Upper lobe of left lung (tissue), 6 donors: Measurements from ENCODE around the gene FGF1. TPM values are rescaled to one million over a fixed set of nuclear protein-coding genes. Genes with fewer than 3 reads are reported as not detected.

ENCODE experiments used
- ATAC-seq, 2 donors: fragments of 200-7000 bp; cut with Tn5 transposase; one replicate each; pipeline ENCODE4 v1.9.1; 2022; ENCODE audit warnings: mild to moderate bottlenecking in 2 of 2, moderate library complexity in 2 of 2; ENCODE audit not compliant: low FRiP score in 2 of 2
- DNase-seq, 2 donors: peaks; one replicate each; pipeline ENCODE4 v3.0.0-alpha.2; 2019 to 2020
- H3K27ac ChIP-seq, 4 donors: fragments of 200-600 bp; sonication (generic); one replicate each; pipeline ENCODE4 v1.5.1; 2016 to 2019
- H3K27me3 ChIP-seq, 4 donors: fragments of 200-600 bp; sonication (generic); one replicate each; pipeline ENCODE4 v1.5.1; 2017 to 2019
- H3K36me3 ChIP-seq, 4 donors: fragments of 200-600 bp; sonication (generic); one replicate each; pipeline ENCODE4 v1.5.1; 2016 to 2019
- H3K4me1 ChIP-seq, 4 donors: fragments of 200-600 bp; sonication (generic); one replicate each; pipeline ENCODE4 v1.5.1; 2018 to 2019
- H3K4me3 ChIP-seq, 4 donors: fragments of 200-600 bp; sonication (generic); one replicate each; pipeline ENCODE4 v1.5.1; 2017 to 2019; ENCODE audit warnings: mild to moderate bottlenecking in 2 of 4, moderate library complexity in 1 of 4
- H3K9me3 ChIP-seq, 4 donors: fragments of 200-600 bp; sonication (generic); one replicate each; pipeline ENCODE4 v1.5.1; 2018 to 2019
- CTCF ChIP-seq, 6 experiments: fragments of 450-650 bp in 4 of 6; fragments of 200-600 bp in 2 of 6; sonication (generic) in 2 of 6; IDR thresholded peaks; one replicate each; pipeline ENCODE4 v1.5.1; 2016 to 2019; ENCODE audit warnings: antibody characterized with exemption in 6 of 6
- EP300 ChIP-seq, 4 donors: sonication (generic); formaldehyde crosslinking; IDR thresholded peaks; one replicate each; pipeline ENCODE4 v1.5.1; 2017; ENCODE audit warnings: antibody characterized with exemption in 4 of 4, control low read depth in 2 of 4
- POLR2A ChIP-seq, 4 donors: fragments of 450-650 bp; IDR thresholded peaks; one replicate each; pipeline ENCODE4 v1.5.1; 2016 to 2017; ENCODE audit warnings: antibody characterized with exemption in 4 of 4, mild to moderate bottlenecking in 2 of 4
- POLR2AphosphoS5 ChIP-seq, 2 donors: sonication (generic); formaldehyde crosslinking; IDR thresholded peaks; one replicate each; pipeline ENCODE4 v1.5.1; 2017; ENCODE audit warnings: antibody characterized with exemption in 2 of 2
- WGBS, 2 donors: methylation state at CpG; one replicate each; pipeline ENCODE4 v1.1.5; 2017 to 2018; 5-methylcytosine and 5-hydroxymethylcytosine counted together
- total RNA-seq, 6 donors: library from RNA; depleted of rRNA in 4 of 6; stranded (reverse); fragments of >200 nt in 4 of 6; gene quantifications; one replicate each; pipeline versions ENCODE4 v1.1.0 to v1.2.1, GENCODE V29; 2016 to 2021
- donor health status: DM: no; HTN: no; CAD: no; lungs with moderate emphysema.
- donor health status: DM: no; HTN: yes; CAD: no; lungs with severe emphysema.

The FGF1 gene
- total RNA-seq, 6 donors from 2014 or later = 0.63 to 1.3 (median 0.77) TPM; not detected in 2

- no peak for TF ChIP-seq POLR2AphosphoS5 (IDR thresholded peaks at IDR 0.05)
- no peak for TF ChIP-seq POLR2A (IDR thresholded peaks at IDR 0.05)
- TF ChIP-seq CTCF (IDR thresholded peaks at IDR 0.05) = no peak
- no peak for TF ChIP-seq EP300 (IDR thresholded peaks at IDR 0.05)
- DNase-seq (no peak), ATAC-seq (no peak)
- Histone ChIP-seq H3K4me3 (no peak overlapping the region), H3K27me3 (no peaks in the 10 kb centered on the region), H3K27ac (no peak overlapping the region), H3K4me1 (no peaks in the 10 kb centered on the region), H3K9me3 (no peaks in the 10 kb centered on the region), H3K36me3 (no peaks in the 10 kb centered on the region)
- 57 to 59% methylated on average over 4 of the region's 4 CpGs for WGBS, 2 donors
Measured at GRCh38 chr5:142590451-142591231, 95.2 kb downstream of the FGF1 start.

DNA sequence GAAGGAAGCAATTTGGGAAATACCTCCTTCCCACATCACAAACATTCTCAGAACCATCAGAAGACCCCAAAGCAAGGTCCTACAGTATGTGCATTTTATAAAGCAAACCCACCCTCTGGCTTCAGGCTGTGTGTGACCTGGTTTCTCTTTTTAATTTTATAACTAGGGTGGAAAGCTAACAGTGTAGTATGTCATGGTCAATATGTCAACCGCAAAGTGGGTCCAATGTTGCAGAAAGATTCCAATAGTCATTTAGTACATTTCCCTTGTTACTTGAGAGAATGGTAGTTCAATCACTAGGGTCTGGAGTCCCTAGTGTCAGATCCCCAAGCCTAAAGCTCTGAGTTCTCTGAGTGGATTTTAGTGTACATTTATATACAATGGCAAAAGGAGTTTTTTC is 96.2 kb downstream of the FGF1 start:
- TF ChIP-seq POLR2A (IDR thresholded peaks at IDR 0.05) (no peak), POLR2AphosphoS5 (IDR thresholded peaks at IDR 0.05) (no peak), CTCF (IDR thresholded peaks at IDR 0.05) (no peak), EP300 (IDR thresholded peaks at IDR 0.05) (no peak)
- no peaks in the 10 kb centered on the region for H3K9me3 ChIP-seq
- H3K27ac ChIP-seq = no peak overlapping the region
- H3K4me3 ChIP-seq = no peak overlapping the region
- H3K36me3 ChIP-seq = no peaks in the 10 kb centered on the region
- ATAC-seq (no peak), DNase-seq (no peak)
- no peaks in the 10 kb centered on the region for H3K4me1 ChIP-seq
- WGBS, 2 donors = 80 to 91% methylated on average over 1 of the region's 1 CpG
- no peaks in the 10 kb centered on the region for H3K27me3 ChIP-seq

- no peak overlapping the region for H3K27ac ChIP-seq
- H3K4me1 ChIP-seq = no peaks in the 10 kb centered on the region
- peak in 4 of 6 experiments; percentile 14 to 30 (median 26) for TF ChIP-seq CTCF (IDR thresholded peaks at IDR 0.05)
- TF ChIP-seq EP300 (IDR thresholded peaks at IDR 0.05) = no peak
- H3K36me3 ChIP-seq = no peaks in the 10 kb centered on the region
- H3K27me3 ChIP-seq = no peaks in the 10 kb centered on the region
- H3K4me3 ChIP-seq = no peak overlapping the region
- WGBS, 2 donors = 53 to 58% methylated on average over 6 of the region's 6 CpGs
- H3K9me3 ChIP-seq = no peaks in the 10 kb centered on the region
- ATAC-seq (no peak), DNase-seq (no peak)
Measured at GRCh38 chr5:142587354-142587965, 98.4 kb downstream of the FGF1 start.

DNA sequence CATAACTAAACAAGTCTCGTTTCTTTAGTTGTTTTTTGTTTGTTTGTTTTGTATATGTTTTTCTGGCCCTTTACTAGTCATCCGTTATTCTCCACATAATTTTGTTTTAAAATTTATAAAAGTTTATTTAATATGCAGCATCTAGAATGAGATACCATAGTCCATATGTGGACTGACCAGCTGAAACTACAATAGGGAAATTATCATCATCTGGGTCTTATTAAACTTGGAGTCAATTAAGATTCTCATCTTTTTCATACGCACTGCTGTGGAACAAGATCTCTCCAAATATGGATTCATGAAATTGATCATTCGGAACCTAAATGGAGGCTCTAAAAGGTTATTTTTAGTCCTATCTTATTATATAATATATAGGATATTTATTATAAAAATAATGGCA is 99.3 kb downstream of the FGF1 start:
- Histone ChIP-seq H3K4me3 (no peak overlapping the region), H3K4me1 (no peaks in the 10 kb centered on the region), H3K27ac (no peak overlapping the region), H3K9me3 (no peaks in the 10 kb centered on the region), H3K36me3 (no peaks in the 10 kb centered on the region), H3K27me3 (no peaks in the 10 kb centered on the region)
- ATAC-seq (no peak), DNase-seq (no peak)
- TF ChIP-seq CTCF (IDR thresholded peaks at IDR 0.05) (no peak), POLR2A (IDR thresholded peaks at IDR 0.05) (no peak), EP300 (IDR thresholded peaks at IDR 0.05) (no peak), POLR2AphosphoS5 (IDR thresholded peaks at IDR 0.05) (no peak)
- 89 to 91% methylated on average over 4 of the region's 4 CpGs for WGBS, 2 donors
